K562 (cell line): Measurements from ENCODE around the gene DGCR8. TPM values are rescaled to one million over a fixed set of nuclear protein-coding genes. Genes with fewer than 3 reads are reported as not detected.

Experiments used
- ARHGAP35 ChIP-seq: fragments of 450-650 bp; IDR thresholded peaks from 2 replicates; pipeline ENCODE4 v1.6.1; 2018; ENCODE audit not compliant: partially characterized antibody
- CHD2 ChIP-seq: IDR thresholded peaks from 2 replicates; pipeline ENCODE4 v1.6.1; 2011; ENCODE audit warnings: low read depth, low read length
- CXXC5 ChIP-seq: fragments of 250-450 bp; sonication (Bioruptor Pico); IDR thresholded peaks from 2 replicates; pipeline ENCODE4 v1.8.0; 2022; ENCODE audit warnings: inconsistent platforms, mild to moderate bottlenecking, moderate library complexity
- EWSR1 ChIP-seq: fragments of 450-650 bp; IDR thresholded peaks from 2 replicates; pipeline ENCODE4 v1.6.1; 2018; ENCODE audit warnings: borderline replicate concordance, mild to moderate bottlenecking, low read depth, moderate library complexity; ENCODE audit not compliant: partially characterized antibody
- FOSL1 ChIP-seq: fragments of 200-800 bp; sonication (Bioruptor generic); conservative IDR thresholded peaks from 2 replicates; pipeline ENCODE4 v1.6.1; 2016; ENCODE audit warnings: missing genetic modification characterization, missing compliant biosample characterization
- HOXB6 ChIP-seq: fragments of 250-450 bp; sonication (Bioruptor Pico); IDR thresholded peaks from 2 replicates; pipeline ENCODE4 v1.5.1; 2022; ENCODE audit warnings: mild to moderate bottlenecking, borderline replicate concordance
- KAT7 ChIP-seq: sonication (generic); formaldehyde crosslinking; IDR thresholded peaks from 2 replicates; pipeline ENCODE4 v1.8.0; 2022; ENCODE audit warnings: missing genetic modification reagents, mild to moderate bottlenecking, borderline replicate concordance
- KHSRP ChIP-seq: fragments of 450-650 bp; IDR thresholded peaks from 2 replicates; pipeline ENCODE4 v1.6.1; 2017
- LEF1 ChIP-seq: fragments of 450-650 bp; IDR thresholded peaks from 2 replicates; pipeline ENCODE4 v1.6.1; 2016; ENCODE audit warnings: mild to moderate bottlenecking
- MEIS2 ChIP-seq: fragments of 450-650 bp; IDR thresholded peaks from 2 replicates; pipeline ENCODE4 v1.6.1; 2014; ENCODE audit warnings: mild to moderate bottlenecking; ENCODE audit not compliant: partially characterized antibody
- MXI1 ChIP-seq: IDR thresholded peaks from 2 replicates; pipeline ENCODE4 v1.6.1; 2011; ENCODE audit warnings: low read depth, mild to moderate bottlenecking, improper control_type of control experiment, low read length
- NCOA6 ChIP-seq: fragments of 450-650 bp; IDR thresholded peaks from 2 replicates; pipeline ENCODE4 v1.6.1; 2017; ENCODE audit warnings: mild to moderate bottlenecking
- NELFE ChIP-seq: IDR thresholded peaks from 2 replicates; pipeline ENCODE4 v1.6.1; 2011; ENCODE audit warnings: mild to moderate bottlenecking; ENCODE audit not compliant: insufficient read depth, insufficient read length
- POLR2AphosphoS2 ChIP-seq: IDR thresholded peaks from 2 replicates; pipeline ENCODE4 v1.6.1; 2012; ENCODE audit warnings: low read length, improper control_type of control experiment
- SIN3A ChIP-seq, 2 experiments: fragments of 150-350 bp in 1 of 2; IDR thresholded peaks; 2 replicates each; pipeline ENCODE4 v1.6.1; 2011 to 2016; ENCODE audit warnings: borderline replicate concordance in 2 of 2, low read depth in 2 of 2, low read length in 2 of 2, mild to moderate bottlenecking in 2 of 2, moderate library complexity in 2 of 2; ENCODE audit not compliant: control insufficient read depth in 1 of 2
- XRCC3 ChIP-seq: fragments of 450-650 bp; IDR thresholded peaks from 2 replicates; pipeline ENCODE4 v1.6.1; 2017; ENCODE audit warnings: mild to moderate bottlenecking, moderate library complexity
- YY1 ChIP-seq, 3 experiments: IDR thresholded peaks; 2 replicates each; pipeline ENCODE4 v1.6.1; 2011; ENCODE audit warnings: low read length in 2 of 3, mild to moderate bottlenecking in 2 of 3, moderate library complexity in 2 of 3, borderline replicate concordance in 1 of 3, control low read depth in 1 of 3, low read depth in 1 of 3; ENCODE audit not compliant: insufficient read depth in 3 of 3, insufficient replicate concordance in 2 of 3, control insufficient read depth in 1 of 3, insufficient read length in 1 of 3; ENCODE audit errors: extremely low read depth in 1 of 3
- ZFPM2 ChIP-seq: fragments of 250-450 bp; sonication (Bioruptor Pico); IDR thresholded peaks from 2 replicates; pipeline ENCODE4 v1.5.1; 2022; ENCODE audit warnings: mild to moderate bottlenecking
- ZNF12 ChIP-seq: sonication (generic); formaldehyde crosslinking; IDR thresholded peaks from 2 replicates; pipeline ENCODE4 v1.4.0; 2020; ENCODE audit warnings: mild to moderate bottlenecking, missing genetic modification reagents
- ZNF143 ChIP-seq: sonication (generic); formaldehyde crosslinking; IDR thresholded peaks from 2 replicates; pipeline ENCODE4 v1.9.0; 2022; ENCODE audit warnings: mild to moderate bottlenecking, missing genetic modification reagents
- ZNF316 ChIP-seq: fragments of 450-650 bp; IDR thresholded peaks from 2 replicates; pipeline ENCODE4 v1.6.1; 2016
- ZNF324 ChIP-seq: fragments of 250-450 bp; sonication (Bioruptor Pico); IDR thresholded peaks from 2 replicates; pipeline ENCODE4 v1.4.0; 2020; ENCODE audit warnings: mild to moderate bottlenecking
- ZNF41 ChIP-seq: fragments of 250-450 bp; sonication (Bioruptor Pico); conservative IDR thresholded peaks from 2 replicates; pipeline ENCODE4 v1.4.0; 2020; ENCODE audit warnings: mild to moderate bottlenecking
- ZNF445 ChIP-seq: fragments of 250-450 bp; sonication (Bioruptor Pico); IDR thresholded peaks from 2 replicates; pipeline ENCODE4 v1.4.0; 2020; ENCODE audit warnings: low read depth, mild to moderate bottlenecking, moderate library complexity
- ZNF57 ChIP-seq: fragments of 450-650 bp; formaldehyde crosslinking; IDR thresholded peaks from 2 replicates; pipeline ENCODE4 v1.4.0; 2020; ENCODE audit warnings: mild to moderate bottlenecking, moderate library complexity
- ZNF764 ChIP-seq: fragments of 250-450 bp; sonication (Bioruptor Pico); IDR thresholded peaks from 2 replicates; pipeline ENCODE4 v1.4.0; 2020; ENCODE audit warnings: low read depth, mild to moderate bottlenecking, moderate library complexity
- ZSCAN29 ChIP-seq: fragments of 450-650 bp; IDR thresholded peaks from 2 replicates; pipeline ENCODE4 v1.6.1; 2017
- polyA plus RNA-seq, 8 experiments: library from polyadenylated mRNA; depleted of rRNA in 4 of 8; stranded (reverse) in 5 of 8; unstranded in 3 of 8; fragments of >200 nt; fragmentation: Nextera tagmentation in 2 of 8; fragmentation: Illumina TruSeq in 1 of 8; extraction: Ambion mirVana in 2 of 8; extraction: Trizol in 1 of 8; gene quantifications; 2 replicates each; pipeline versions ENCODE4 v1.2.1 to v1.2.3, GENCODE V29; 2011 to 2014; ENCODE audit warnings: inconsistent platforms in 1 of 8, missing spikeins in 1 of 8
- total RNA-seq, 7 experiments: library from RNA; depleted of rRNA in 6 of 7; stranded (reverse); fragments of >200 nt in 6 of 7; fragmentation: Illumina TruSeq in 2 of 7; extraction: Trizol in 2 of 7; gene quantifications; 2 replicates each; pipeline versions ENCODE4 v1.2.1 to v1.2.3, GENCODE V29; 2011 to 2021; ENCODE audit warnings: low replicate concordance in 1 of 7
- TF ChIP-seq, protein P1 (sequence below): fragments of 450-650 bp; IDR thresholded peaks from 2 replicates; pipeline ENCODE4 v1.6.1; 2016; ENCODE audit warnings: low read depth, mild to moderate bottlenecking, moderate library complexity
- TF ChIP-seq, protein P2 (sequence below): IDR thresholded peaks from 3 replicates; pipeline ENCODE4 v1.6.1; 2011; ENCODE audit warnings: borderline replicate concordance, mild to moderate bottlenecking; ENCODE audit not compliant: insufficient read length, insufficient read depth

DGCR8 gene
- total and polyA plus RNA-seq, 9 of the 15 experiments (the other 6 are each of a cell fraction or from before 2014, with no cell fraction given) = 5.9 to 144 (median 80.1) TPM

DNA sequence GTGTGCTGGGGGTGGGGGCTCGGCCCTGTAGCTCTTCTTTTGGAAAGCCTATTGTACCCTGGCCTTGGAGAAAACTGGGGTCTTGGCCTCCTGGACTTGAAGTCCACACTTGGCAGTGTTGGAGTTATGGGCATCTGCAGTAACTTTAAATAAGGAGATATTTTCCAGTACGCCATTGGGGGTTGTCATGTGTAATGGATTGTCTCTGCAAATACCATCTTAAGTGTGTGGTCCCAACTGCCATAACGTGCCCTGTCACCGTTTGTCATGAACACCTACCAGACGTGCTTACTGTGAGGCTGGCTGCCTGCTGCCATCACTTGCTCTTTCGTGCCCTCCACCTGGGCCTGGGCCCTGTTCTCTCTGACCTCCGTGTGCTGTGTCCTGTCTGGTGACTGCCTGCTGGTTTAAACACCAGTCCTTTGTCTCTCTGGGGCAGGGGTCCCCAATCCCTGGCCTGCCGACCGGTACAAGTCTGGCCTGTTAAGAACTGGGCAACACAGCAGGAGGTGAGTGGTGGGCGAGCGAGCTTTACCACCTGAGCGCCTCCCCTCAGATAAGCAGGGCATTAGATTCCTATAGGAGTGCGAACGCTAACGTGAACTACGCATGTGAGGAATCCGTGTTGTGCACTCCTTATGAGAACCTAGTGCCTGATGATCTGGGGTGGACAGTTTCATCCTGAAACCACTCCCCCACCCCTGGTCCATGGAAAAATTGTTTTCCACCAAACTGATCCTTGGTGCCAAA is 48.0 kb downstream of the DGCR8 start (continued):
- TF ChIP-seq, protein P1, sequence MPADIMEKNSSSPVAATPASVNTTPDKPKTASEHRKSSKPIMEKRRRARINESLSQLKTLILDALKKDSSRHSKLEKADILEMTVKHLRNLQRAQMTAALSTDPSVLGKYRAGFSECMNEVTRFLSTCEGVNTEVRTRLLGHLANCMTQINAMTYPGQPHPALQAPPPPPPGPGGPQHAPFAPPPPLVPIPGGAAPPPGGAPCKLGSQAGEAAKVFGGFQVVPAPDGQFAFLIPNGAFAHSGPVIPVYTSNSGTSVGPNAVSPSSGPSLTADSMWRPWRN = no peak
- TF ChIP-seq ZNF764 (CRISPR knock-in tag) (no peak), ZNF445 (0 out of 2 replicates have a peak, but pooled peaks have one; percentile 2), MXI1 (no peak), ZFPM2 (CRISPR knock-in tag) (0 out of 2 replicates have a peak, but pooled peaks have one; percentile 85), ZNF316 (no peak), KHSRP (no peak), XRCC3 (no peak; the same call in 1 of the 2 replicates), CXXC5 (CRISPR knock-in tag) (no peak; the same call in 1 of the 2 replicates), ZSCAN29 (peak; percentile 17; the same call in 1 of the 2 replicates), ZNF57 (no peak), ZNF41 (CRISPR knock-in tag) (no peak), ZNF324 (no peak), CHD2 (peak; percentile 32), NELFE (no peak), HOXB6 (no peak; the same call in 1 of the 2 replicates), ZNF12 (CRISPR knock-in tag) (no peak), POLR2AphosphoS2 (peak; percentile 85), EWSR1 (no peak), ARHGAP35 (no peak), NCOA6 (no peak), LEF1 (no peak), KAT7 (CRISPR knock-in tag) (no peak), SIN3A (IDR thresholded peaks at IDR 0.05; ENCODE audit: borderline replicate concordance in 2 of 2, control insufficient read depth in 1 of 2, low read depth in 2 of 2, low read length in 2 of 2) (peak in 1 of 2 experiments; percentile 49; a peak in 1 of 4 replicates), YY1 (IDR thresholded peaks at IDR 0.05; ENCODE audit: borderline replicate concordance in 1 of 3, control insufficient read depth in 1 of 3, extremely low read depth in 1 of 3, insufficient read depth in 3 of 3, insufficient read length in 1 of 3, insufficient replicate concordance in 2 of 3, low read depth in 1 of 3, low read length in 2 of 3) (no peak), FOSL1 (tag) (no peak), MEIS2 (peak; percentile 20), ZNF143 (CRISPR knock-in tag) (no peak)
- TF ChIP-seq, protein P2, sequence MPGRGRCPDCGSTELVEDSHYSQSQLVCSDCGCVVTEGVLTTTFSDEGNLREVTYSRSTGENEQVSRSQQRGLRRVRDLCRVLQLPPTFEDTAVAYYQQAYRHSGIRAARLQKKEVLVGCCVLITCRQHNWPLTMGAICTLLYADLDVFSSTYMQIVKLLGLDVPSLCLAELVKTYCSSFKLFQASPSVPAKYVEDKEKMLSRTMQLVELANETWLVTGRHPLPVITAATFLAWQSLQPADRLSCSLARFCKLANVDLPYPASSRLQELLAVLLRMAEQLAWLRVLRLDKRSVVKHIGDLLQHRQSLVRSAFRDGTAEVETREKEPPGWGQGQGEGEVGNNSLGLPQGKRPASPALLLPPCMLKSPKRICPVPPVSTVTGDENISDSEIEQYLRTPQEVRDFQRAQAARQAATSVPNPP = no peak
